ENCODE results near the gene NPIPB2.

- peak; percentile 38 to 54 for TF ChIP-seq CTCF (conservative IDR thresholded peaks at IDR 0.05 in 1 of 2, IDR thresholded peaks at IDR 0.05 in 1 of 2; ENCODE audit: low read depth in 1 of 2, low read length in 2 of 2)
- TF ChIP-seq EZH2 (IDR thresholded peaks at IDR 0.05; ENCODE audit: low read length, missing control alignments), result no peak
These were observed 7.7 kb upstream of the NPIPB2 start for GRCh38 chr16:11949527-11949926.

All from fibroblast of lung (primary cell).